GM21529 (cell line): Measurements from ENCODE around the gene COL21A1.
"Not testable (repeated sequence)": the region's sequence is repeated elsewhere in the genome, so short reads cannot be mapped to it uniquely, and the experiment has no call there.

ENCODE experiments used
- ATAC-seq: cut with Tn5 transposase; IDR thresholded peaks from one replicate; pipeline ENCODE4 v1.9.1; 2021; ENCODE audit not compliant: unreplicated experiment

Gene COL21A1

DNA sequence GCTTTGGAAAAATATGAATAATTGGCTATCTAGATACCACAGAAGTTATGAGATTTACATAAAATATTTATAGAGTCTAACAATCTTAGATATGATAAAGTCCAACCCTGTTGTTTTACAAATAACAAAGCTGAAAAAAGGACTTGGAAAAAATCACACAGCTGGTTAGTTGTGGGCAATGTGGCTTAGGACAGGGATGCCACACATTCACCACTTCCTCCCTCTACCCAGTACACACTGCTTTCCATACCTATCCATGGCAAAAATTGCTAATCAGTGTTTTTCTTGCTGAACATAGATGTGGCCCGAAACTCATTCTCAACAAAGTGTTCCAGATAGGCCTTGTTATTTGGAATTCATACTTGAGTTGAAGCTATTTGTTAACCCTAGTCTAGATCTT lies 224.7 kb downstream of the COL21A1 start:
- ATAC-seq: no peak

DNA sequence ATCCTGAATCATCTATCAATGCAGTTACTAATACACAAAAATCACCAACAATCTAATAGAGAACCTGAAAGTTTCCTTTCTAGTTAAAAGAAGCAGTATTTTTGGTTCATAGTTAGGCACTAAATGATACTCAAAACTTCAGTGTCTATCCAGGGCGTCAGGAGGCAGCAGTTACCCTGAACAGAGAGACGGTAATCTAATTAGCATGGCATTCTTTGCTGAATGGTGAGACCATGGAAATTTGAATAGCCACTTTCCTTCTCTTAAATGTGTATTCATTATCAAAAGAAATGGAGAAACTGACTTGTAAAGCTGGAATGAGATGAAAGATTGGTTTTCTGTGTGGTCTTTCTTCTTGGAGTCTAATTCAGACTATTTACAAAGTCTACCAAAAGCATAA lies 225.4 kb downstream of the COL21A1 start:
- no peak for ATAC-seq

DNA sequence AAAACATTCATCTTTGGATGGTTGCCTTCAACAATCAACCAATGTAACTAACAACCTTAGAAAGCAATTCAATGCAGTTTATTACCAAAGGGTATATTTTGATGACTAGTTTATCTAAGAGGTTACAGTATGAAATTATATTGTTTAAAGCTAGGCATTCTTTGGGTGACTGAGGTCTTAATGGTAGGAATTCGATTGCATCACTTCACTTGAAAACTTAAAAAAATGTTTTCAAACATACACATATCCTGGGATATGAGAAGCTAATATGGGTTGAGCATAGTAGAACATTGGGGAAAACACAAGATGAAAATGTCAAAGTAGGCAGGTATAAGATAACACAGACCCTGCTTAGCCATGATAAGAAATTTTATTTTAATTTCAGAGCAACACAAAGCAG lies 227.4 kb downstream of the COL21A1 start:
- ATAC-seq: no peak

DNA sequence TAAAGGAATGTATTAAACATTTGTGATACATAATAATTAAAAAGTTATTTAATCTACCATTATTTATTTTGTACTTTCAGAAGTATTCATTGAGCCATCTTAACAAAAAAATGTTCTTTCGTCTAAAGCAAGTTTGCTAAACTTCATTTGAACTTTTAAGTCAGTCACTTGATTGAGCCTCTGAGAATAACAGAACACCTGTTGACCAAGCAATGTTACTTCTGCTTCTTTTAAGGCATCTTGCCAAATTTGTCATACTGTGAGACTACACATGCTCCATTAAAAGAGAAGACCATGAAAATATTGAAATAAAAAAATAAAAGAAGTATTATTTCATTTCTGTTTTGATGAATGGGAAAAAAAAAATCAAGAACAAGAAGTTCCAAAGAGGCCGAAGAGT lies 230.2 kb downstream of the COL21A1 start:
- no peak for ATAC-seq

DNA sequence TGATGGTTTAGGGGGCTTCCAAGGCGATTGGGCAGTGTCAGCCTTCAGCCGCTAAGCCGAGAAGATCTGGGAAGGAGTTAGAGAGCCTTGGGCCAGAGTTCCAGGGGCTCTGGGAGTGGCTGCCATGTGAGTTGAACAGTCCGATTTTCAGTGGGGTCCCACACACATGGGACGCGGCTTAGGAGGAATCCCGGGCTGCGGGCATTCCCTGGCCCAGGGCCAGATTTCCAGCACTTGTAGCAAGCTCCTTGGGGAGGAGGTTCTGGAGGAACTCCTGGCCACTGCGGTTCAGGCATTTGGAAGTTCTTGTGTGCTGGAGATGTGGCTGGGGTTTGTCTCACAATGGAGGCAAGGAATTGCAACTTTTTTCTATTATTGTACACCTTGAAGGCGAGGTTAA lies 233.3 kb downstream of the COL21A1 start:
- ATAC-seq: not testable (repeated sequence)

DNA sequence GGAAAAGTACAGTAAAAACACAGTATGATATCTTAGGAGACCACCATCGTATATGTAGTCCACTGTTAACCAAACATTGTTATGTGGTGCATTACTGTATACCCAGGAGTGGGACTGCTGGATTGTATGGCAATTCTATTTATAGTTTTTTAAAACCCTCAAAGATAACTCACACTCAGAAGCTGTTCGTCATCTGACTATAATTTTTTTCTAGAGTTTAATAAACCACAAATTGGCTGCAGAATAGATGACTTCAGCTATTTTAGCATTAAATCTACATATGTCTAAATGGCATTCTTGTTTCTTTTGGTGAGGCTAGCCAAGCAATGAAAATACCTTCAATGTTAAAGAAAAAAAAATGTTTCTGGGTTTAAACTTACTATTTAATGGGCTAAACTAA lies 237.7 kb downstream of the COL21A1 start:
- no peak for ATAC-seq
